Adrenal gland (tissue), 12 donors: Measurements from ENCODE around the gene ADAM19. TPM values are rescaled to one million over a fixed set of nuclear protein-coding genes. Genes with fewer than 3 reads are reported as not detected.
"Not testable (repeated sequence)": the region's sequence is repeated elsewhere in the genome, so short reads cannot be mapped to it uniquely, and the experiment has no call there.

Experiments used
- DNase-seq, 7 donors: peaks; one replicate each; pipeline ENCODE4 v3.0.0-alpha.2; 2019 to 2020
- H3K27ac ChIP-seq, 5 donors: fragments of 200-600 bp; sonication (generic) in 4 of 5; 1 replicate in 3 of 5; 2 replicates in 2 of 5; pipeline versions ENCODE4 v1.5.1 to v1.8.0; 2016 to 2020; ENCODE audit warnings: mild to moderate bottlenecking in 1 of 5
- H3K27me3 ChIP-seq: fragments of 200-600 bp; 2 replicates; pipeline ENCODE4 v1.8.0; 2021
- H3K36me3 ChIP-seq, 2 donors: fragments of 200-600 bp; replicated peaks in 1 of 2; 1 replicate in 1 of 2; 2 replicates in 1 of 2; pipeline versions ENCODE4 v1.5.1 to v1.8.0; 2018 to 2022
- H3K4me1 ChIP-seq, 2 donors: fragments of 200-600 bp; replicated peaks in 1 of 2; 1 replicate in 1 of 2; 2 replicates in 1 of 2; pipeline versions ENCODE4 v1.5.1 to v1.8.0; 2018 to 2021
- H3K4me3 ChIP-seq, 4 donors: fragments of 200-600 bp; sonication (generic) in 3 of 4; one replicate each; pipeline ENCODE4 v1.5.1; 2016 to 2018
- H3K9me3 ChIP-seq, 3 donors: fragments of 200-600 bp; sonication (generic) in 1 of 3; replicated peaks in 1 of 3; 1 replicate in 2 of 3; 2 replicates in 1 of 3; pipeline versions ENCODE4 v1.5.1 to v1.8.0; 2016 to 2021
- POLR2A ChIP-seq, 2 donors: fragments of 450-650 bp; IDR thresholded peaks; one replicate each; pipeline ENCODE4 v1.6.1; 2017; ENCODE audit warnings: antibody characterized with exemption in 2 of 2, mild to moderate bottlenecking in 2 of 2, moderate library complexity in 1 of 2
- whole genome bisulfite sequencing, 4 donors: extraction: QIAGEN DNeasy Blood & Tissue Kit in 2 of 4; methylation state at CpG; one replicate each; pipeline versions ENCODE4 v1.1.5 to v1.1.7; 2013 to 2017; 5-methylcytosine and 5-hydroxymethylcytosine counted together
- intact Hi-C, 2 donors: fragments of 100-400 bp; cut with DNase I; formaldehyde crosslinking; loops; one replicate each; pipeline versions ENCODE4 v1.14.1 to v1.15.0; 2022 to 2023
- polyA plus RNA-seq, 3 donors: library from polyadenylated mRNA; stranded (reverse); fragments of 200-250 nt in 2 of 3; fragments of 350-450 nt in 1 of 3; fragmentation: Illumina TruSeq in 1 of 3; extraction: RNeasy Lipid Tissue Mini Kit (QIAGEN cat#74804) in 1 of 3; gene quantifications; one replicate each; pipeline ENCODE4 v1.2.3, GENCODE V29; 2013 to 2014
- total RNA-seq, 9 donors: library from RNA; depleted of rRNA in 4 of 9; stranded (reverse); fragments of >200 nt in 4 of 9; fragments of 120-200 nt in 1 of 9; fragmentation: NEBNext Ultra II Directional in 1 of 9; extraction: Animal tissue kit (Norgen Biotek cat#: 25700) in 1 of 9; gene quantifications; one replicate each; pipeline versions ENCODE4 v1.1.0 to v1.2.4, GENCODE V29; 2013 to 2023
- TF ChIP-seq, protein P1 (sequence below), 6 experiments: fragments of 450-650 bp in 4 of 6; fragments of 200-600 bp in 2 of 6; sonication (generic) in 1 of 6; IDR thresholded peaks; 1 replicate in 5 of 6; 2 replicates in 1 of 6; pipeline versions ENCODE4 v1.5.1 to v1.8.0; 2016 to 2021; ENCODE audit warnings: antibody characterized with exemption in 6 of 6, mild to moderate bottlenecking in 2 of 6, moderate library complexity in 1 of 6
- donor health status: healthy with polysubstance abuse.
- donor health status: Bipolar disorder and iron deficiency.
- donor health status: DM: yes; HTN: yes; CAD: no.
- donor health status: DM: no; HTN: no; CAD: no.
- donor health status: DM: no; HTN: no; CAD: no.
- donor health status: DM: yes; HTN: yes; CAD: no.

Gene ADAM19
- total and polyA plus RNA-seq, 12 donors = 2.2 to 15.1 (median 4.7) TPM

DNA sequence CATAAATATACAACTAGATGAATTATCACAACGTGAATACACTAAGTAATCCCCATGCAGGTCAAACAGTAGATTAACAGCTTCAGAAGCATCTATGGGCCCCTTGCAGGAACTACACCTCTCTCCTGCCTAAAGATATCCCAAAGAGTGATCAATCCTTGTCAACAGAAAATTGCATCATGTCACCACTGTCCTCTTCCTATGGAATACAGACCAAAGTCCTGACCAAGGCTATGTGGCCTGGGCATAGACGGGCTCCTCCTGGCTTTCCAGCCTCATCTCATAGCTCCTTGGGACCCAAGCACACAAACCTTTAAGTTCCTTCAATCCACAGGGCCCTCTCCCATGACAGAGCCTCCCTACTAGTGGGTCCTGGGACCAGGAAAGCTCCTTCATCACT is 90.2 kb downstream of the ADAM19 start:
- DNase-seq = no peak
- intact Hi-C loops = no loop called here
- no peak overlapping the region for H3K27ac ChIP-seq
- no peaks in the 10 kb centered on the region for H3K4me1 ChIP-seq
- TF ChIP-seq POLR2A (IDR thresholded peaks at IDR 0.05) = no peak
- TF ChIP-seq, protein P1, sequence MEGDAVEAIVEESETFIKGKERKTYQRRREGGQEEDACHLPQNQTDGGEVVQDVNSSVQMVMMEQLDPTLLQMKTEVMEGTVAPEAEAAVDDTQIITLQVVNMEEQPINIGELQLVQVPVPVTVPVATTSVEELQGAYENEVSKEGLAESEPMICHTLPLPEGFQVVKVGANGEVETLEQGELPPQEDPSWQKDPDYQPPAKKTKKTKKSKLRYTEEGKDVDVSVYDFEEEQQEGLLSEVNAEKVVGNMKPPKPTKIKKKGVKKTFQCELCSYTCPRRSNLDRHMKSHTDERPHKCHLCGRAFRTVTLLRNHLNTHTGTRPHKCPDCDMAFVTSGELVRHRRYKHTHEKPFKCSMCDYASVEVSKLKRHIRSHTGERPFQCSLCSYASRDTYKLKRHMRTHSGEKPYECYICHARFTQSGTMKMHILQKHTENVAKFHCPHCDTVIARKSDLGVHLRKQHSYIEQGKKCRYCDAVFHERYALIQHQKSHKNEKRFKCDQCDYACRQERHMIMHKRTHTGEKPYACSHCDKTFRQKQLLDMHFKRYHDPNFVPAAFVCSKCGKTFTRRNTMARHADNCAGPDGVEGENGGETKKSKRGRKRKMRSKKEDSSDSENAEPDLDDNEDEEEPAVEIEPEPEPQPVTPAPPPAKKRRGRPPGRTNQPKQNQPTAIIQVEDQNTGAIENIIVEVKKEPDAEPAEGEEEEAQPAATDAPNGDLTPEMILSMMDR (IDR thresholded peaks at IDR 0.05) = no peak
- H3K9me3 ChIP-seq = no peaks in the 10 kb centered on the region
- WGBS, 4 donors = 85 to 96% (median 92%) methylated on average over 2 of the region's 2 CpGs
- H3K4me3 ChIP-seq = no peak overlapping the region
- no peaks in the 10 kb centered on the region for H3K27me3 ChIP-seq
- H3K36me3 ChIP-seq = peaks cover 0 to 12% of the 10 kb centered on the region in 2 donors

DNA sequence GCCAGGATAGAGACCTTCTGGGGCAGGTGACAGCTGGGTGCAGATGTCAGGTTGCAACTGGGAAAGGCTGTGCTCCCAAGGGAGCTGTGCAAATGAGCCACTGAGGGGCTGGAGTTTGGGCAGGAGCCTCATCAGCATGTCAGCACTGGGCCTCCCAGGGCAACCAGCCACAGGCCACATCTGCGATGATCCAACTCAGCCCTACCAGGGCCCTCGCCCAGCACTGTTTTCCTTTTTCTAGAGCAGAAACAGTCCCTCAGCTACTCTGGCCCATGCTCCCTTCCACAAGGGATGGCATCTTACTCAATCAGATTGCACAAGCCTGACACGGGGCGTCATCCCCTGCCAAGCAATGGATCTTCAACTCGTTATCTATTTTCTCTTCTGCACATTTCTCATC is 90.8 kb downstream of the ADAM19 start:
- intact Hi-C loops = no loop called here
- peak in 6 of 7 donors; percentile 54 to 84 (median 64) for DNase-seq
- Histone ChIP-seq H3K4me3 (no peak overlapping the region), H3K36me3 (peaks cover 0 to 12% of the 10 kb centered on the region in 2 donors), H3K27ac (no peak overlapping the region), H3K4me1 (no peaks in the 10 kb centered on the region), H3K9me3 (no peaks in the 10 kb centered on the region), H3K27me3 (no peaks in the 10 kb centered on the region)
- TF ChIP-seq, protein P1 (IDR thresholded peaks at IDR 0.05) = no peak
- WGBS, 4 donors = 51 to 60% (median 58%) methylated on average over 3 to 5 of the region's 5 CpGs

DNA sequence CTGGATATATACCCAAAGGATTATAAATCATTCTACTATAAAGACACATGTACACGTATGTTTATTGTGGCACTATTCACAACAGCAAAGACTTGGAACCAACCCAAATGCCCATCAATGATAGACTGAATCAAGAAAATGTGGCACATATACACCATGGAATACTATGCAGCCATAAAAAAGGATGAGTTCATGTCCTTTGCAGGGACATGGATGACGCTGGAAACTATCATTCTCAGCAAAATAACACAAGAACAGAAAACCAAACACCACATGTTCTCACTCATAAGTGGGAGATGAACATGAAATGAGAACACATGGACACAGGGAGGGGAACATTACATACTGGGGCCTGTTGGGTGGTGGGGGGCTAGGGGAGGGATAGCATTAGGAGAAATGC is 92.9 kb downstream of the ADAM19 start:
- H3K9me3 ChIP-seq, H3K27me3 ChIP-seq, DNase-seq, H3K36me3 ChIP-seq, H3K27ac ChIP-seq, intact Hi-C loops, H3K4me3 ChIP-seq, H3K4me1 ChIP-seq: not testable (repeated sequence)
- WGBS, 4 donors = 83 to 97% (median 87%) methylated on average over 2 of the region's 2 CpGs

DNA sequence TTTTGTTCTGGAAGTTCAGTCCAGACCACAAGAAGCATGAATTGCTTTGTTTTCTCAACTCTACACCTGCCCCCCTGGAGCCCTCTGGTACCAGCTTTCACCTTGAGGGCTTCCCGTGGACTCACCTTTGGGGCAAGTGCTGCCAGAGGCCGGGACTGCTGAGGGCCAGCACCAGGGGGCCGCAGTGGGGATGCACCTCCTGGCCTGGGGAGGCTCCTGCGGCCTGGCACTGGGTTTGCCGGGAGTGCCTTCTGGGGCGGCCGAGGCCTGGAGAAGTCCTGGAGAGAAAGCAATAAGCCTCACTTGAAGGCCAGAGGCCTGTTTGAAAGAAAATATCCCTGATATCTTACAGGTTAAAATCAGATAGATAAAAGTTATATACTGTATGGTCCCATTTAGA is 93.9 kb downstream of the ADAM19 start:
- 97 to 98% (median 98%) methylated on average over 7 of the region's 7 CpGs for WGBS, 4 donors
- no peak for DNase-seq
- Histone ChIP-seq H3K4me3 (no peak overlapping the region), H3K36me3 (peaks cover 0 to 7% of the 10 kb centered on the region in 2 donors), H3K4me1 (no peaks in the 10 kb centered on the region), H3K27me3 (no peaks in the 10 kb centered on the region), H3K27ac (no peak overlapping the region), H3K9me3 (no peaks in the 10 kb centered on the region)
- no peak for TF ChIP-seq POLR2A (IDR thresholded peaks at IDR 0.05)
- TF ChIP-seq, protein P1 (IDR thresholded peaks at IDR 0.05) = no peak
- intact Hi-C loops = no loop called here

DNA sequence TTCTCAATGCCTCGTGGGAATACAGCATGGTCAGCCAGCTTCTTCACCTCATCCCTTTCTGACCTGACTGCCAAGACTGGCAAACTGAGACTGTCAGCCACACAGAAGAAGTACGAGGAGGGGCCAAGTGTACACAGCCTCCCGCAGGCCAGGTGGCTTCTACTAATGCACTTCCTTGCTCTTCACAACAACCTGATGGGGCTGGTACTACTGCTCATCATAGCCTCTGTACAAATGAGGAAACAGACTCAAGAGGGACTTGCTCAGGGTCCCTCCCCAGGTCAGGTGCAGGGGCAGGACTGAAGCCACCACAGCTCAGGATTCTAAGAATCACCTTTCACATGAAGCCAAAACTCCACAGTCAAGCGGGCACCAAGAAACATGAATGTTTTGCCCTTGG is 94.3 kb downstream of the ADAM19 start:
- no peaks in the 10 kb centered on the region for H3K9me3 ChIP-seq
- no peak for TF ChIP-seq POLR2A (IDR thresholded peaks at IDR 0.05)
- H3K27me3 ChIP-seq = no peaks in the 10 kb centered on the region
- H3K36me3 ChIP-seq = peaks cover 0 to 7% of the 10 kb centered on the region in 2 donors
- H3K27ac ChIP-seq = no peak overlapping the region
- H3K4me1 ChIP-seq = no peaks in the 10 kb centered on the region
- H3K4me3 ChIP-seq = no peak overlapping the region
- 84 to 94% (median 87%) methylated on average over 4 of the region's 4 CpGs for WGBS, 4 donors
- no peak for DNase-seq
- intact Hi-C loops = no loop called here
